Right renal pelvis (tissue), 4 donors: ENCODE data around the gene TROAP. TPM values are rescaled to one million over a fixed set of nuclear protein-coding genes. Genes with fewer than 3 reads are reported as not detected.

Source experiments
- DNase-seq, 4 donors: peaks; one replicate each; pipeline ENCODE4 v3.0.0-alpha.2; 2013; ENCODE audit warnings: low read depth in 4 of 4, low spot score in 3 of 4, missing footprints in 1 of 4
- polyA plus RNA-seq, 4 donors: library from polyadenylated mRNA; unstranded; fragments of 120-200 nt; gene quantifications; one replicate each; pipeline ENCODE4 v1.2.1, GENCODE V29; 2013; ENCODE audit not compliant: insufficient read length in 4 of 4

TROAP gene
- polyA plus RNA-seq, 4 donors: 20.6 to 21.7 (median 21.4) TPM

DNA sequence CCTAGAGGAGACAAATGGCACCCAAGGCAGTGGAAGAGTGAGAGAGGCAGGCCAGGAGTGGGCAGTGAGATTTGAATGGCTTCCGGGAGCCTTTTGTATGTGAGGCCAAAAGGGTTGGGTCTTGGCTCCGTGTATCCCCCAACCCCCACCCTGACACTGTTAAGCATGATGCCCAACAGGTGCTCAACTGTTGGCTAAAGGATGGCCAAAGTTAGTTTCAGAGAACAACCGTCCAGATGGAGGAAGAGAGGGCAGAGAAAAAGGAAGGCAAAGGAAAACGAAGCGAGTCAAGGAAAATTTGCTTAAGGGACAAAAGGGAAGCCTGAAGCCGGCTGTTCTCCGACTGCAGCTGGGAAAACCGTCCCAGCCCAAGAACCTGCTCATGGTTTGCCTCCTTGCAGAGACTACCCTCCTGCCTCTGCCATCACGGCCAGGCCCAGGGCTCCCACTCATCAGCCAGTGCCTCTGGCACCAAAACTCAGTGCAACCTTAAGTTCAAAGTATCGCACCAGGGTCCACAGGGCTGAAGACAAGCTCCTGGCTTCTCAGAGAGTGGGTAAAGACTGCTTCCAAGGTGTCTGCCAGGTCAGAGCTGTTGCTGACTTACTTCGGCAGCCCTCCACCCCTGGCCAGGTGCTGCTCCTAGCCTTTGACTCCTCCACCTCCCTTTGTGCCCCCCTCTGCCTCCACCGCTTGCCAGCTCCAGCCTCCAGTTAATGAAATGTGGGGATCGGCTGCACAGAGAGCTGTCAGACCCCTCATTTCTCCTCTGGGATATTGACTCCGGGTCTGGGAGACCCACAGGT lies 18.1 kb downstream of the TROAP start:
- DNase-seq: no peak

DNA sequence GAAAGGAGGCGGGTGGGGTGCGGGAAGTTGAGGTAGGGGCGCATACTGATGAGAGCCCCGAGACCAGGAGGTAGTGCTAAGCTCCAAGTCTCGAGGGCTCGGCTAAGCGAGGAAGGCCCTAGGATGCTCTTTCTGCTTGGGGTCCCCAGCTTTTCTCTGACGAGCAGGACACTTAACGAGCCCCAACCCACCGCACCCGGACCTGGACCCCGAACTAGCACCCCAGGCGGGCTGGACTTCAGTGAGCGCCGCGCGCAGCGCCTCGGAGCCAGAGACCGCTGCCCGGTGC lies 18.7 kb downstream of the TROAP start:
- no peak for DNase-seq

DNA sequence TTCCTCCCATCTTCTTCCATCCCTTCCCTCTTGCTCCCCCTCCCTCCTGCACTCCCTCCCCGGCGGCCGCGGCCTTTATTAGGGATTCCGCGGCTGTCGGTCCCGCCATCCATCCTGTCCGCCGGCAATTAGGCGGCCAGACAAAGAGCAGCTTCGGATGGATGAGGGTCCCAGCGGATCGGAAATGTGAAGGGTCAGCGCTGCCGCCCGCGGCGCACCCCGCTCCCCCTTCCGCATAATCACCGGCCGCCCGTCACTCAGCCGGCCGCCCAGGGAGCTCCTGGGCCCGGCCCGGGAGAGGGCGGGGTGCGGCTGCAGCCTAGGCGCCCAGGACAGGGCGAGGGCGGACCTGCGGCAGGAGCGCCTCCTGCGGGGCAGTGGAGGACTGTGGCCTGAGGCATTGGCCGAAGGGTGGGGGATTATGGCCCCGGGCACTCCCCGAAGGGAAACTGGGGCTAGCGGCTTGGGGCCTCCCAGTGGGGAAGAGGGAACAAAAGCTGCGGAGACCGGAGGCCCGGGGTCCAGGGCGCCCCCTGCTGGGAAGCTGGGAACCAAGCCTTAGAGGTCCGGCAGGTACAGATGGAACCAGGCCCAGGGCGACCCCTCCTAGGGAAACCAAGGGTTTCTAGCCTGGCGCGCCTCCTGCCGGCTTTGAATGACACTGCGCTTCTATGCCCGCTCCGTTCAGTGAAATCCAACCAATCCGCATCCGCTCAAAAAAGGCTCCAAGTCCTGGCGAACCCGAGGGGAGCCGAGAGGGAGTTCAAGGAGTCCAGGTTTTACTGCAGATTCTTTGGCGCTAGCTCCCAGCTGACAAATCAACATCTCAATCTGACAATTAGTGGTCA lies 19.2 kb downstream of the TROAP start:
- peak; percentile 71 to 87 (median 80) for DNase-seq

DNA sequence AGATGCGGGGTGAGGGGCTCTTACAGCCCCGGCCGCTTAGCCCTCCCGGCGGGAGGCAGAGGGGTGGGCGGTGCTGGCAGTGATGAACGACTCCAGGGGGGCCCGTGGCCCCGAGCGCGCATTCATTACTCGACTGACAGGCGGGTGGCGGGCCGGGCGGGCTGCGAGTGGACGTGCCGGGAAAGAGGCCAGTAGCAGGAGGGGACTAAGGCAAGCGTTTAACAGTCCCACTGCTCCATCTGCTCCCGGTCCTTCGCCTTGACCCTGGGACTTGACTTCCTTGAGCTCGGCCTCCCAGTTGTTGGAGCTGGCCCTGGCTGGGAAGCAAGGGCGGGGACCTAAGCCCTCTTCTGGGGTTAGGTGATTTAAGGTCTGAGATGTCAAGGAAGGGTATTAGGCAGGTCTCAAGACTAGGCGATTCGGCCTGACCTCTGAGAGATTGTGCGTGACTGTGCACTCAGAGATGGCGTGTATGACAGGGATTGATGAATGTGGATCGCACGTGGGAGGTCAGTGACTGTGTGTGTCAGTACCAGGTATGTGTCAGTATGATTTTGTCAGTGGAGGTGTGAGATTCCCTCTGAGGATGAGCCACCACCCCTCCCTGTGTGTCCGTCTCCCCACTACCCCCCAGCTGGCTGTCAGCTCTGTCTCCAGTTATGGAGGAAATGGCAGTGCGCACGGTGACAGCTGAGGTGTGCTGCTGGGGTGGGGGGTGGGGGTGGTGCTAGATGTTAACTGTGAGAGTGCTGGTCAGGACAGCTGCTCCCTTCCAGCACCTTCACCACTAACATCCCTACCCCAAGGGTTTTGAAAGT lies 20.1 kb downstream of the TROAP start:
- no peak for DNase-seq

DNA sequence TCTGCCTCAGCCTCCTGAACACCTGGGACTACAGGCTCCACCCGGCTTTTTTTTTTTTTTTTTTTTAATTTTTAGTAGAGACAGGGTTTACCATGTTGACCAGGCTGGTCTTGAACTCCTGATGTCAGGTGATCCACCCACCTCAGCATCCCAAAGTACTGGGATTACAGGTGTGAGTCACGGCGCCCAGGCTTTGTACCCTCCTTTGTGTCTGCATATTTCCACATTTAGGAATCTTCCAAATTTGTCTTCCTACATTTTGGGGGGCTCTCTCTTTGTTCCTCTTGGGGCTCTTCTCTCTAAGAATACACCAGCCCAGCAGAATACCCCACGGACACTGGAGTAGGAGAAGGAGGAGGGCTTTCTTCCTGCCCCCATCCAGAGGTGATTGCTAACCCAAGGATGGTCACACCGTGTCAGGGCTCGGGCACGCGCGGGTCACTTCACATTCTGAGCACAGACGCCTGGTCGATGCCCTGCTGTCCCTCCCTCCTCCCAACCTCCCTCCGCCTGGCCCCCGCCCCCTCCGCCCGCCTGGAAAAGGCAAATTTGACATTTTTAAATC lies 21.5 kb downstream of the TROAP start:
- DNase-seq: no peak

DNA sequence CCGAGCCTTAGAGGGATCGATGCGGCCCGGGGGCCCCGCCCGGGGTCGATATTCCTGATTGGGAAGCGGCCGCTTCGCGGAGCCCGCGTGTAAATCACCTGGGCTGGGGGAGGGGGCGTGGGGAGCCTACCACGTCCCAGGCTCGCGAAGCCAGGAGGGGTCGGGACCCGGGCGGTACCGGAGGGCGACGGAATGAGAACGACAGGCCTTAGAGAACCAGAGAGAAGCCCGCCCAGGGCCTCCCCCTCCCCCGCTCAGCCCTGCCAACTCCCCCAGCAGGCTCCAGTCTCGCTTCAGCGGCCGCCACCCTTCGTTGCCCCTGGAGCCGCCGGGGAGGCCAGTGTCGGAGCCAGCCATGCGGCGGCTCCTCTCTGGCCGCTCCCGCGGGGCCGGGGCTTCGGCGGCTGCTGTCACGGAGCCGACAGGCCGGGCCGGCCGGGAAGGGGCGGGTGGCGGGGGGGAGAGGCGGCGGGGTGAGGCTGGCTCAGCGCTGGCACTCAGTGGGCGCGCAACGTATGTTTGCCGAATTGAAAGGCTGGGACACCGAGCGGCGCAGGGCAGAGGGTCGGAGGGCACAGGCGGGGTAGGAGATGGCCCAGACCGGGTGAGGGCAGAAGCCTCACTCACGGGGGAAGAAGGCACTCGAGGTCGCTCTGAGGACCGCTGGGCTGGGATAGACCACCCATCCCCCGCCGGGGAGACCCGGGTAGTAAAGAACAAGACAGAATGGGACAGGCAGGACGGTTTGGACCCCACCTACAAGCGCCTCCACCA lies 22.2 kb downstream of the TROAP start:
- peak in 1 of 4 donors; percentile 75 for DNase-seq

DNA sequence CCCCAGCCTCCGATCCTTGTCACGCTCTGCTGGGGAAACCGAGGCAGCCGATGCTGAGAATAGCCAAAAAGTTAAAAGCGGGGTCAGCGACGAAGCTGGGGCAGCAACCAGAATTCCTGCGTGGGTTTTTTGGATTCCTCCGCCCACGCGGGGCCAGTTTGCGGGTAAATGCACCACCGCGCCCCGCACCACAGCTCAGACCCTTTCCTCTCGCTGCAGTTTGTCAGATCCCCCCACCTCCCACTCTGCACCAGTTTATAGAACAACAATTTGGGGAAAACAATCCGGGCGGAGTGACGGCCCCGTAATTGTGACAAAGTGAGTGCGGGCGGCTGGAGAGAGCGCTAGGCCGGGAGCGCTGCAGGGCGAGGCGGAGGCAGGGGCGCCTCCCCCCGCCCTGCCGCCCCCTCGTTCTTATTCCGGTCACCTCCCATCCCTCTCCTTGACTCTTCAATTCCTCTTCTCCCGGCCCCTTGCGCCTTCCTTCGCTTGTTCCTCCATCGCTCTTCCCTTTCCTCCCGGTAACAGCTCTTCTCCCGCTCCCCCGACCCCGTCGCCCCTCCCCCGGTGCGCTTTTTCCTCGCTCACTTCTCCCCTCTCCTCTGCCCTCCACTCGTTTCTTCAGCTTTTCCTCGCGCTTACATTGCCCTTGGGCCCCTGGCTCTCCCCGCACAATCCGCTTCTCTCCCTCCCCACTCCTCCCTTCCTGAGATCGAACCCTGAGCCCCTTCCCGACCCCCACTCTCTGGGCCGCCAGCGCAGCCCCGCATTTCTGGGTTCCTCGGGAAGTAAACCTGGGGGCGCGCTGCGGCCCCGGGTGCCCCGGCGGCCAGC lies 23.0 kb downstream of the TROAP start:
- DNase-seq: no peak

DNA sequence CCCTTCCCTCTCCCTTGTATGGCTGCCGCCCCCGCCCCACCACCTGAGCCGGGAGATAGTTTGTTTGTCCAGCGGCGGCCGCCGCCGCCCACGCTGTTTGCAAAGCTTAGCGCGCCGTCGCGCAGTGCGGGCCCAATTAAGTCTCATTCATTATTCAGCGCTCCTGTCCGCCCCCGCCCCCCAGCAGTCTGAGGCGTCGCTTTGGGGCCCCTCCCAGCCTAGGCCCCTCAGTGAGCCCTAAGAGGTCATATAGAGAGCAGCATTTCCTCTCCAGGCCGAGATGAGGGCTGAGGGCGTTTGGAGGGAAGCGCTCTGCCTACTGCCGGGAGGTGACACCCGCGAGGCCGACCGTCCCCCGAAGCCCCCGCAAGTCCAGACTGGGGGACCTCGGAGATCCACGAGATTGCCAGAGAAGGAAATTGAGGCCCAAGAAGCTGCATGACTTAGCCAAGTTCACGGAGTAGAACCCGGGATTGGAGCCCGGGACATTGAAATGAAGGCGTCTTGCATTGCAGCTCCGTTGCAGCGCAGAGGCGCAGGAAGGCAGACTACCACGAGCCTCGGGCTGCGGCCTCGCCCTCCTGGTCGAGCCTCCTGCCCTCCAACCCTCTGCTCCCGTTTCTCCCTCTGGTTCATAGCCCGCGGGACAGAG lies 23.7 kb downstream of the TROAP start, which contains the start of gene DNAJC22:
TSS of gene DNAJC22 (plus strand) at position 230 of the 652 bp plus-strand sequence. CDS start 1,985 bp downstream, outside the sequence.
- DNase-seq: no peak

DNA sequence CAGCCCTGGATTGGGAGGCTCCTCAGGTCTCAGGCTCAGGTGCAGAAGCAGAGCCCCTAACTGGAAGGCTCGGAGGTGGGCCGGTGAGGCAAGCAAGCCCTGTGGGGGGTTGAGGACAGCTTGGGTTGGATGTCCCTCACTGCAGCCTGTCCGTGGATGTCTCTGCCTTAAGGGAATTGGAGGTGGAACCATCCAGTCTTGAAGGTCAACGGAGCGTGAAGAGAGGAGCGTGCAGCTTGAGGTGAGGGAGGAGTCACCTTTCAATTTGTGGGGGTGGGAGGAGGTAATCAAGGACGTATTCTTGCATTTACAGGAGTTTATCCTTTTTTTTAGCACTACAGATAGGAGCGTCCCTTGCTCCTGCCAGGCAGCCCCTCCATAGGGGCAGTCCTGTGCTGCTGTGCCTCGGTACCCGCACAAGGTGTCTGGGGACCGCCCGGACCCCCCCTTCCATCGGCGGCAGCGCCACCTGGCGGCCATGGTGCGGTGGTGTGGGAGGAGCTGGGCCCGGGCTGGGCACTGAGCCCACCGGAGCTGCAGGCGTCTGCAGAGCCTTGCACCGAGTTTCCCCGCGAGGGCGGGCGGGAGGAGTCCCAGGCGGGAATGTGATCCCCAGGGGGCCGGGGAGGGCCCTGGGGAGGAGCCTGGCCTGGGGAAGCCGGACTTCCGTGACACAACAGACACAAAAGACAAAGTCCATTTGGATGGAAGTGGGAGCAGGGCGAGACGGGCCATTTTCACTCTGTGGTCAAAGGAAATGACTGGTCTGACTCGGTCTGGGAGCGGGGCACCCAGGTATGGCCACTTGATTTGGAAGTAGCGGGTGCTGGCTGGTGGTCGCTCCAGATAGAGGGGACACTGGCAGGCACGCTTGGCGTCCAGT lies 24.5 kb downstream of the TROAP start:
- peak in 1 of 4 donors; percentile 67 for DNase-seq

DNA sequence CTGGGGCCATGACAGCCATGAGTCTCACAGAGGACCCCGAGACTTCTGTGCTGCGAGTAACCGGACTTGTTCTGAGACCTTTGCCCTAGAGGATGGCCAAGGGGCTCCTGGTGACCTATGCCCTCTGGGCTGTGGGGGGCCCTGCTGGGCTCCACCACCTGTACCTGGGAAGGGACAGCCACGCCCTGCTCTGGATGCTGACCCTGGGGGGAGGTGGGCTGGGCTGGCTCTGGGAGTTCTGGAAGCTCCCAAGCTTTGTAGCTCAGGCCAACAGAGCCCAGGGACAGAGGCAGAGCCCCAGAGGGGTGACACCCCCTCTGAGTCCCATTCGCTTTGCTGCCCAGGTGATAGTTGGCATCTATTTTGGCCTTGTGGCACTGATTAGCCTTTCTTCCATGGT lies 25.7 kb downstream of the TROAP start:
- DNase-seq: no peak

DNA sequence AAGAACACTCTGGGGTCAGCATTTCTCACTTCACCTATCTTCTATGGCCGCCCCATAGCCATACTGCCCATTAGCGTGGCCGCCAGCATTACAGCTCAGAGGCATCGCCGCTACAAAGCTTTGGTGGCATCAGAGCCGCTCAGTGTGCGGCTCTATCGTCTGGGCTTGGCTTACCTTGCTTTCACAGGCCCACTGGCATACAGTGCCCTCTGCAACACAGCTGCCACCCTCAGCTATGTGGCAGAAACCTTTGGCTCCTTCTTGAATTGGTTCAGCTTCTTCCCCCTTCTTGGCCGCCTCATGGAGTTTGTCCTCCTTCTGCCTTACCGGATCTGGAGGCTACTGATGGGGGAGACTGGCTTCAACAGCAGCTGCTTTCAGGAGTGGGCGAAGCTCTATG lies 26.2 kb downstream of the TROAP start:
- DNase-seq: no peak

DNA sequence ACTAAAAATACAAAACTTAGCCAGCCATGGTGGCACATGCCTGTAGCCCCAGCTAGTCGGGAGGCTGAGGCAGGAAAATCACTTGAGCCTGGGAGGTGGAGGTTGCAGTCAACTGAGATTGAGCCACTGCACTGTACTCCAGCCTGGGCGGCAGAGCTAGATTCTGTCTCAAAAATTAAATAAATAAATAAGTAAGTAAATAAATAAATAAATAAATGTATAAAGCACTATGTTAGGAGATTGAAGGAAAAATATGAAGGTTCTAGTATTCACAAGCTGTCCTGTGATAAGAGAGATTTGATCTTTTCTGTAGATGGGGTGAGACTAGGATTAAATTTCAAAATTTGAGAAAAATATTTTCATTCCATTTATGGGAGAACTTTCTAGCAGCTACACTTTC lies 29.3 kb downstream of the TROAP start:
- DNase-seq: no peak

DNA sequence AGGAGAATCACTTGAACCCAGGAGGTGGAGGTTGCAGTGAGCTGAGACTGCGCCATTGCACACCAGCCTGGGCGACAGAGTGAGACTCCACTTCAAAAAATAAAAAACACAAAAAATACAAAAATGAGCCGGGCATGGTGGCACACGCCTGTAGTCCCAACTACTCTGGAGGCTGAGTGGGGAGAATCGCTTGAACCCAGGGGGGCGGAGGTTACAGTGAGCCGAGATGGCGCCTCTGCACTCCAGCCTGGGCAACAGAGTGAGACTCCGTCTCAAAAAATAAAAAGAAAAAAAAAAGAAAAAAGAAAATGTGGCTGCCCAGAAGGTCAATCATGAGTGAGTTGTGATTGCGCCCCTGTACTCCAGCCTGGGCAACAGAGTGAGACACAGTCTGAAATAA lies 32.9 kb downstream of the TROAP start:
- no peak for DNase-seq

DNA sequence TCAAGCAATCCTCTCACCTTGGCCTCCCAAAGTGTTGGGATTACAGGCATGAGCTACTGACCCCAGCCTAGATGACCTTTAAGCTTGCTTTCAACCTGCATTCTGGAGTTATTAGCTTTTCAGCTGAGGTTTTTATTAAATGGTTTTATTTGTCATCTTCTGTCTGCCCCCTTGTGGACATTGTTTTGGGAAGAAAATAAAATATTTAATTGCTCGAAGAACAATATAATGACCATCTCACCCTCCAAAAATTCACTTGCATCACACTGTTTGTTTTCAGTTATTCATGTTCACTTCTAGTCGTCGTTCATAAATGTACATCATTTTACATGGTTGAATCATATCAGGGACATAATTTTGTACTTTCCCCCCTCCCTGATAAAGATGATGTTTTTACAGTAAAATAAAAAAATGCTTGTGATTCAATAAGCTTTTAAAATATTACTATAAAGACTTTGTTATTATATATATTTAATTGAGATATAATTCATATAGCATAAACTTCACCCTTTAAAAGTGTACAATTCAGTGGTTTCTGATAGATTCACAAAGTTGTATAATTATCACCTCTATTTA lies 34.1 kb downstream of the TROAP start:
- no peak for DNase-seq

DNA sequence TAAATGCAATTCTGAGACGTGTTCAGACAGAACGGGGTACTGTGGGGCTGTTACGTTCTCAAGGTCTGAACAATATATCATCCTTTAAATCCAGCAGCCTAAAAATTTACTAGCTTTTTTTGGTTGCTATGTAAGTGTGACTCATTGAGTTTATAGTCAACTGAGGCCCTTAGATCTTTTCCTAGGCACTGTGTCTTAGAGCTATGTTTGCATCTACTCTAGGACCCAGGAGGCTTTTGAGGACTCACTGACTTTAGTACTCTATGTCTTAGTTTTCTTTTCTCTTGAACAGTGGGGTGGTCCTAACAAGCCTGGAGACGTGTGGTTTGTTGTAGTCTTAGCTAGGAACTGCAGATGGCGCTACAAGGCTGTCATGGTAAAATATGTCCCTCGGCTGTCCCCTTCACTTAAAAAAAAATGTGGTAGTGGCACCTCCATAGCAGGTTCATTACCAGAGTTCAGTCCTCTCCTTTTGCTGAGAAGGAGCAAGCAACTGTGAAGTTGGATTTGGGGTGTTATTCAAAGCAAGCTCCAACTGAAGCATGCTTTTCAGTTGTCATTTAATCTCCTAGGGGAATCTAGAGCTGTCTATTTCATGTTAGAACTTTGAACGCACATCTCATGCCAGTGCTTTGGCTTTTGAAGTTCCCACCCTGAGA lies 35.6 kb downstream of the TROAP start:
- peak in 1 of 4 donors; percentile 67 for DNase-seq

DNA sequence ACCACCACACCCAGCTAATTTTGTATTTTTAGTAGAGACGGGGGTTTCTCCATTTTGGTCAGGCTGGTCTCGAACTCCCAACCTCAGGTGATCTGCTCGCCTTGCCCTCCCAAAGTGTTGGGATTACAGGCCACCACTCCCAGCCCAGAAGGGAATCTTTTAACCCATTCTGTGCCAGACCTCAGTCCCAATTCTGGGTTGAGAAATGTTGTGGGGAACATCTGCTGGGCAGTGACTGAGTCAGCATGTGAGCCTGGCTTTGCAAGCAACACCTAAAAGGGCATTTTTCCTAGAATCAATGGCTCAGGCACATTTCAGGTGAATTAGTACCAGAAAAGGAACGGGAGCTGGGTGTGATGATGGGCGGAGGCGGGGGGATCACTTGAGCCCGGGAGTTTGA lies 36.6 kb downstream of the TROAP start:
- DNase-seq: no peak

DNA sequence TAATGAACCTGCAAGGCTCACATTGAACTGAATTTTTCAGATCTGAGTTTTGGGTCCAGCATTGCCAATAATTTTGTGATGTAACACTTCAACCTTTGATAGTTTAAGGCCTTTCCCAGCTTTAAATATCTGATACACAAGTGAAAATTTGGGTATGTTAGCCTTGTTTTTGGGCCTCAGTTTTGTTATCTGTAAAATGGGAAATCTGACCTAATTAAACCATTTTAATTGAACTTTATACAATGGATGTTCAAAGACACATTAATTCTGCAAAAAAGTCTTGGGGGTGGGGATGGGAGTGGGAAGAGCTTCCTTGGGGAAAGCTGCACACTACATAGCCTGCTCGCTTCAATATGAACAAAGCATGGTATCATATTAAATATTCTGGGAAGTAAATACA lies 39.0 kb downstream of the TROAP start:
- no peak for DNase-seq
